WTC11 (cell line): Measurements from ENCODE around the gene GPX2. TPM values are rescaled to one million over a fixed set of nuclear protein-coding genes. Genes with fewer than 3 reads are reported as not detected.

ENCODE experiments used
- ATAC-seq: fragments of 200-7000 bp; cut with Tn5 transposase; 2 replicates; pipeline ENCODE4 v1.10.0; 2021; ENCODE audit warnings: mild to moderate bottlenecking, moderate library complexity
- CTCF ChIA-PET: fragments of 300-600 bp; sonication (Branson Sonifier 250); formaldehyde crosslinking; loops from one replicate; lab custom pipeline; 2021; ENCODE audit warnings: antibody characterized with exemption; lab: Charles Lee
- POLR2A ChIA-PET: fragments of 350-600 bp; sonication (Branson Sonifier 250); formaldehyde crosslinking; loops from one replicate; lab custom pipeline; 2021; ENCODE audit warnings: antibody characterized with exemption; lab: Charles Lee
- DNase-seq: peaks from one replicate; pipeline ENCODE4 v3.0.0; 2021; ENCODE audit warnings: low spot score
- H3K27ac Mint-ChIP-seq: 2 replicates; pipeline ENCODE4 v1.8.0; 2021; ENCODE audit warnings: mixed read lengths
- H3K27me3 Mint-ChIP-seq: 2 replicates; pipeline ENCODE4 v1.8.0; 2021; ENCODE audit warnings: low read depth, mild to moderate bottlenecking, moderate library complexity, mixed read lengths
- H3K36me3 Mint-ChIP-seq: 2 replicates; pipeline ENCODE4 v1.8.0; 2021; ENCODE audit warnings: mixed read lengths
- H3K4me1 Mint-ChIP-seq: 2 replicates; pipeline ENCODE4 v1.8.0; 2022; ENCODE audit warnings: mixed read lengths
- H3K4me3 Mint-ChIP-seq: 2 replicates; pipeline ENCODE4 v1.8.0; 2021; ENCODE audit warnings: mild to moderate bottlenecking, moderate library complexity, mixed read lengths
- H3K9me3 Mint-ChIP-seq: 2 replicates; pipeline ENCODE4 v1.8.0; 2021; ENCODE audit warnings: mixed read lengths
- ARID4B ChIP-seq: sonication (generic); formaldehyde crosslinking; IDR thresholded peaks from 2 replicates; pipeline ENCODE4 v1.8.0; 2023; ENCODE audit warnings: missing genetic modification reagents, mild to moderate bottlenecking, borderline replicate concordance
- E2F5 ChIP-seq: sonication (generic); formaldehyde crosslinking; IDR thresholded peaks from 2 replicates; pipeline ENCODE4 v1.8.1; 2022; ENCODE audit warnings: mild to moderate bottlenecking, moderate library complexity, missing genetic modification reagents
- ERG ChIP-seq: fragments of 250-450 bp; sonication (Bioruptor Pico); IDR thresholded peaks from 2 replicates; pipeline ENCODE4 v1.8.0; 2021; ENCODE audit warnings: mild to moderate bottlenecking
- ESRRA ChIP-seq: sonication (generic); formaldehyde crosslinking; IDR thresholded peaks from 2 replicates; pipeline ENCODE4 v1.8.1; 2022; ENCODE audit warnings: mild to moderate bottlenecking, missing genetic modification reagents, borderline replicate concordance
- ETV6 ChIP-seq: sonication (generic); formaldehyde crosslinking; IDR thresholded peaks from 2 replicates; pipeline ENCODE4 v1.8.1; 2022; ENCODE audit warnings: mild to moderate bottlenecking, missing genetic modification reagents
- GRHL2 ChIP-seq: fragments of 250-450 bp; sonication (Bioruptor Pico); IDR thresholded peaks from 2 replicates; pipeline ENCODE4 v1.8.0; 2022; ENCODE audit warnings: mild to moderate bottlenecking, moderate library complexity; ENCODE audit not compliant: insufficient replicate concordance, severe bottlenecking
- PRDM15 ChIP-seq: sonication (generic); formaldehyde crosslinking; IDR thresholded peaks from 2 replicates; pipeline ENCODE4 v1.8.0; 2022; ENCODE audit warnings: missing genetic modification reagents
- PRRX2 ChIP-seq: fragments of 250-450 bp; sonication (Bioruptor Pico); IDR thresholded peaks from 2 replicates; pipeline ENCODE4 v1.8.0; 2021; ENCODE audit warnings: mild to moderate bottlenecking
- ZMAT4 ChIP-seq: fragments of 250-450 bp; sonication (Bioruptor Pico); IDR thresholded peaks from 2 replicates; pipeline ENCODE4 v1.9.0; 2021; ENCODE audit warnings: mild to moderate bottlenecking
- ZNF219 ChIP-seq: sonication (generic); formaldehyde crosslinking; IDR thresholded peaks from 2 replicates; pipeline ENCODE4 v1.8.0; 2023; ENCODE audit warnings: missing genetic modification reagents, mild to moderate bottlenecking, borderline replicate concordance
- ZNF263 ChIP-seq: sonication (generic); formaldehyde crosslinking; IDR thresholded peaks from 2 replicates; pipeline ENCODE4 v1.8.1; 2022; ENCODE audit warnings: low read depth, mild to moderate bottlenecking, moderate library complexity, missing genetic modification reagents
- ZNF281 ChIP-seq: sonication (generic); formaldehyde crosslinking; IDR thresholded peaks from 2 replicates; pipeline ENCODE4 v1.8.0; 2023; ENCODE audit warnings: mild to moderate bottlenecking, missing genetic modification reagents
- ZNF317 ChIP-seq: sonication (generic); formaldehyde crosslinking; IDR thresholded peaks from 2 replicates; pipeline ENCODE4 v1.8.1; 2023; ENCODE audit warnings: low read depth, mild to moderate bottlenecking, moderate library complexity, missing genetic modification reagents, borderline replicate concordance
- ZNF416 ChIP-seq: fragments of 250-450 bp; sonication (Bioruptor Pico); IDR thresholded peaks from 2 replicates; pipeline ENCODE4 v1.9.0; 2021; ENCODE audit warnings: mild to moderate bottlenecking, inconsistent platforms
- ZNF532 ChIP-seq: fragments of 250-450 bp; sonication (Bioruptor Pico); IDR thresholded peaks from 2 replicates; pipeline ENCODE4 v1.9.0; 2021; ENCODE audit warnings: mild to moderate bottlenecking, borderline replicate concordance
- total RNA-seq: library from RNA; stranded (reverse); gene quantifications from 3 replicates; pipeline ENCODE4 v1.2.3, GENCODE V29; 2021

Gene GPX2
- total RNA-seq, 1 experiment from 2014 or later = 1.5 TPM

GRCh38 chr14:64929014-64929359 is 13.6 kb downstream of the GPX2 start:
- H3K27ac Mint-ChIP-seq = no peak overlapping the region
- no peak for TF ChIP-seq ARID4B (CRISPR knock-in tag)
- no peaks in the 10 kb centered on the region for H3K9me3 Mint-ChIP-seq
- no peaks in the 10 kb centered on the region for H3K4me1 Mint-ChIP-seq
- H3K27me3 Mint-ChIP-seq = no peaks in the 10 kb centered on the region
- ChIA-PET CTCF (no interaction called here), POLR2A (no interaction called here)
- no peak overlapping the region for H3K4me3 Mint-ChIP-seq
- ATAC-seq (no peak), DNase-seq (no peak)
- H3K36me3 Mint-ChIP-seq = peaks cover 35% of the 10 kb centered on the region

GRCh38 chr14:64928239-64929013 is 14.1 kb downstream of the GPX2 start:
- no peak for DNase-seq
- Mint-ChIP-seq H3K27ac (no peak overlapping the region), H3K4me1 (no peaks in the 10 kb centered on the region)
- no peak for TF ChIP-seq ERG (CRISPR knock-in tag)
- TF ChIP-seq PRDM15 (CRISPR knock-in tag) = no peak
- no peak for TF ChIP-seq ZNF317 (CRISPR knock-in tag)
- TF ChIP-seq GRHL2 = no peak
- TF ChIP-seq ZNF263 = no peak
- TF ChIP-seq ZNF532 (CRISPR knock-in tag) = no peak
- TF ChIP-seq ZNF416 (CRISPR knock-in tag) = no peak
- no peak for TF ChIP-seq E2F5 (CRISPR knock-in tag)
- no peak for TF ChIP-seq PRRX2 (CRISPR knock-in tag)
- no peak for TF ChIP-seq ETV6 (CRISPR knock-in tag)
- TF ChIP-seq ZNF281 = no peak
- no peak for TF ChIP-seq ESRRA
- TF ChIP-seq ZNF219 (CRISPR knock-in tag) = no peak
- no peak for TF ChIP-seq ZMAT4 (CRISPR knock-in tag)

More at GRCh38 chr14:64928239-64929013, 14.1 kb downstream of the GPX2 start:
- Mint-ChIP-seq H3K27me3 (no peaks in the 10 kb centered on the region), H3K4me3 (no peak overlapping the region), H3K9me3 (no peaks in the 10 kb centered on the region), H3K36me3 (peaks cover 36% of the 10 kb centered on the region)
- CTCF ChIA-PET = interaction anchor here (0.8 to 1.4 kb wide), 3 partner anchors 18 to 105 kb away, joined by 3 to 5 read pairs (median 4); no protein-coding TSS in a partner anchor
- ATAC-seq = no peak
- POLR2A ChIA-PET = no interaction called here
